IMR-90 (cell line): ENCODE measurements around the gene TMEM163. TPM values are rescaled to one million over a fixed set of nuclear protein-coding genes. Genes with fewer than 3 reads are reported as not detected.

ENCODE experiments used
- ATAC-seq: fragments of 200-7000 bp; cut with Tn5 transposase; 2 replicates; pipeline ENCODE4 v1.9.1; 2020; ENCODE audit warnings: low read depth, mild to moderate bottlenecking, moderate library complexity
- BruUV-seq: library from RNA; stranded (reverse); fragments of 400-500 nt; replicated peaks from 2 replicates; lab custom pipeline; 2021; lab: Mats Ljungman, UMichigan
- CTCF ChIA-PET: fragments of 300-600 bp; formaldehyde crosslinking; extraction: SDS; loops from one replicate; lab custom pipeline; 2021; ENCODE audit warnings: antibody characterized with exemption; lab: Yijun Ruan, JAX
- POLR2A ChIA-PET: fragments of 300-600 bp; sonication (Branson Sonifier 250); formaldehyde crosslinking; loops from one replicate; lab custom pipeline; 2022; ENCODE audit warnings: antibody characterized with exemption; ENCODE audit not compliant: unreplicated experiment; lab: Charles Lee
- DNase-seq: peaks from one replicate; pipeline ENCODE4 v3.0.0; 2013
- H2AFZ ChIP-seq: replicated peaks from 2 replicates; pipeline ENCODE3; 2013; ENCODE audit warnings: low read length, mild to moderate bottlenecking; ENCODE audit not compliant: poor library complexity
- H2AK5ac ChIP-seq: 2 replicates; pipeline ENCODE4 v1.6.1; 2013; ENCODE audit warnings: low read depth, low read length, inconsistent platforms
- H2AK9ac ChIP-seq: replicated peaks from 2 replicates; pipeline ENCODE3; 2013; ENCODE audit warnings: mild to moderate bottlenecking, low read depth, low read length, moderate library complexity; ENCODE audit not compliant: poor library complexity
- H2BK120ac ChIP-seq: 2 replicates; pipeline ENCODE4 v1.6.1; 2013; ENCODE audit warnings: low read depth, low read length, inconsistent platforms
- H2BK15ac ChIP-seq: 3 replicates; pipeline ENCODE4 v1.6.1; 2013; ENCODE audit warnings: low read depth, low read length, inconsistent platforms
- H2BK20ac ChIP-seq: 2 replicates; pipeline ENCODE4 v1.6.1; 2013; ENCODE audit warnings: low read depth, mild to moderate bottlenecking, inconsistent platforms, low read length, moderate library complexity
- H2BK5ac ChIP-seq: 2 replicates; pipeline ENCODE4 v1.6.1; 2013; ENCODE audit warnings: mild to moderate bottlenecking, low read depth, low read length, inconsistent platforms; ENCODE audit not compliant: poor library complexity, severe bottlenecking
- H3K14ac ChIP-seq: replicated peaks from 2 replicates; pipeline ENCODE4 v1.6.1; 2013; ENCODE audit warnings: low read depth, low read length, inconsistent platforms
- H3K18ac ChIP-seq: 2 replicates; pipeline ENCODE4 v1.6.1; 2013; ENCODE audit warnings: low read depth, low read length, control low read depth
- H3K23ac ChIP-seq: 2 replicates; pipeline ENCODE4 v1.6.1; 2013; ENCODE audit warnings: low read depth, low read length, inconsistent platforms
- H3K27ac ChIP-seq: 2 replicates; pipeline ENCODE4 v1.5.1; 2013; ENCODE audit warnings: mild to moderate bottlenecking, control low read depth, low read length; ENCODE audit not compliant: insufficient read depth
- H3K27me3 ChIP-seq: 2 replicates; pipeline ENCODE4 v1.6.1; 2013; ENCODE audit warnings: low read length; ENCODE audit not compliant: control insufficient read depth, insufficient read depth
- H3K36me3 ChIP-seq: 2 replicates; pipeline ENCODE4 v1.6.1; 2013; ENCODE audit warnings: low read length, mixed read lengths; ENCODE audit not compliant: control insufficient read depth, insufficient read depth
- H3K4ac ChIP-seq: 2 replicates; pipeline ENCODE4 v1.6.1; 2013; ENCODE audit warnings: low read depth, low read length, inconsistent platforms
- H3K4me1 ChIP-seq: 2 replicates; pipeline ENCODE4 v1.6.1; 2013; ENCODE audit warnings: low read length, mixed read lengths; ENCODE audit not compliant: control insufficient read depth, insufficient read depth
- H3K4me2 ChIP-seq: 2 replicates; pipeline ENCODE4 v1.6.1; 2013; ENCODE audit warnings: low read depth, mild to moderate bottlenecking, control low read depth, low read length, moderate library complexity
- H3K4me3 ChIP-seq: 2 replicates; pipeline ENCODE4 v1.5.1; 2013; ENCODE audit warnings: low read depth, mild to moderate bottlenecking, control low read depth, low read length, moderate library complexity; ENCODE audit not compliant: insufficient read depth
- H3K56ac ChIP-seq: 2 replicates; pipeline ENCODE4 v1.6.1; 2013; ENCODE audit warnings: low read length, inconsistent platforms; ENCODE audit not compliant: insufficient read depth; ENCODE audit errors: extremely low read depth
- H3K79me1 ChIP-seq, 2 experiments: 2 replicates each; pipeline ENCODE4 v1.6.1; 2013; ENCODE audit warnings: low read length in 2 of 2, inconsistent platforms in 1 of 2, low read depth in 1 of 2
- H3K9ac ChIP-seq: 2 replicates; pipeline ENCODE4 v1.6.1; 2013; ENCODE audit warnings: low read depth, low read length, control low read depth
- H3K9me1 ChIP-seq: 2 replicates; pipeline ENCODE4 v1.6.1; 2013; ENCODE audit warnings: low read length, inconsistent platforms; ENCODE audit not compliant: insufficient read depth
- H3K9me3 ChIP-seq: 2 replicates; pipeline ENCODE4 v1.6.1; 2013; ENCODE audit warnings: low read length; ENCODE audit not compliant: control insufficient read depth, insufficient read depth
- H4K20me1 ChIP-seq: 2 replicates; pipeline ENCODE4 v1.6.1; 2013; ENCODE audit warnings: low read length, inconsistent platforms; ENCODE audit not compliant: insufficient read depth
- H4K5ac ChIP-seq: 2 replicates; pipeline ENCODE4 v1.6.1; 2013; ENCODE audit warnings: mild to moderate bottlenecking, low read depth, low read length, control low read depth
- H4K8ac ChIP-seq, 2 experiments: 2 replicates each; pipeline ENCODE4 v1.6.1; 2013; ENCODE audit warnings: low read depth in 2 of 2, low read length in 2 of 2, control low read depth in 1 of 2, inconsistent platforms in 1 of 2
- H4K91ac ChIP-seq: 2 replicates; pipeline ENCODE4 v1.6.1; 2013; ENCODE audit warnings: low read depth, low read length, inconsistent platforms; ENCODE audit not compliant: insufficient read depth
- CHD1 ChIP-seq: IDR thresholded peaks from 2 replicates; pipeline ENCODE4 v1.6.1; 2012; ENCODE audit warnings: low read depth, low read length, improper control_type of control experiment
- CTCF ChIP-seq: conservative IDR thresholded peaks from 2 replicates; pipeline ENCODE4 v1.5.1; 2012; ENCODE audit warnings: mild to moderate bottlenecking, low read depth, low read length, improper control_type of control experiment
- ELK1 ChIP-seq: fragments of 150-350 bp; IDR thresholded peaks from 2 replicates; pipeline ENCODE4 v1.6.1; 2016; ENCODE audit warnings: low read depth, mild to moderate bottlenecking, low read length, moderate library complexity, borderline replicate concordance
- MAFK ChIP-seq: IDR thresholded peaks from 2 replicates; pipeline ENCODE4 v1.6.1; 2012; ENCODE audit warnings: low read depth, low read length, improper control_type of control experiment
- MXI1 ChIP-seq: IDR thresholded peaks from 2 replicates; pipeline ENCODE4 v1.6.1; 2012; ENCODE audit warnings: low read depth, mild to moderate bottlenecking, low read length, moderate library complexity, borderline replicate concordance
- POLR2A ChIP-seq: IDR thresholded peaks from 2 replicates; pipeline ENCODE4 v1.6.1; 2012; ENCODE audit warnings: mild to moderate bottlenecking, low read depth, low read length
- RAD21 ChIP-seq: IDR thresholded peaks from 2 replicates; pipeline ENCODE4 v1.6.1; 2012; ENCODE audit warnings: low read length, improper control_type of control experiment
- RCOR1 ChIP-seq: IDR thresholded peaks from 2 replicates; pipeline ENCODE4 v1.6.1; 2012; ENCODE audit warnings: mild to moderate bottlenecking, low read length, improper control_type of control experiment; ENCODE audit not compliant: insufficient replicate concordance
- SMC3 ChIP-seq: fragments of 150-350 bp; IDR thresholded peaks from 2 replicates; pipeline ENCODE4 v1.6.1; 2016; ENCODE audit warnings: low read depth, mild to moderate bottlenecking, antibody characterized with exemption, low read length, moderate library complexity
- WGBS, 2 experiments: methylation state at CpG; one replicate each; pipeline versions ENCODE4 v1.1.5 to v1.1.7; 2013; ENCODE audit warnings: missing lambda C conversion rate in 2 of 2; ENCODE audit not compliant: insufficient read length in 1 of 2; ENCODE audit errors: extremely low coverage in 2 of 2; 5-methylcytosine and 5-hydroxymethylcytosine counted together
- dilution Hi-C: fragments of 300-500 bp; cut with HindIII; formaldehyde crosslinking; loops from one replicate; pipeline ENCODE4 v1.14.3; 2018; ENCODE audit warnings: low sequenced_read_pairs; ENCODE audit not compliant: unreplicated experiment
- in situ Hi-C: fragments of 300-500 bp; cut with MboI; formaldehyde crosslinking; loops from 3 replicates; pipeline ENCODE4 v1.14.3; 2019; ENCODE audit warnings: low sequenced_read_pairs, inconsistent platforms, mixed read lengths
- intact Hi-C: fragments of 100-400 bp; cut with micrococcal nuclease; formaldehyde crosslinking; loops from 2 replicates; pipeline ENCODE4 v1.10.0; 2022
- polyA plus RNA-seq, 3 experiments: library from polyadenylated mRNA; depleted of rRNA; stranded (reverse); fragments of >200 nt; gene quantifications; 2 replicates each; pipeline ENCODE4 v1.2.3, GENCODE V29; 2012; ENCODE audit warnings: low replicate concordance in 1 of 3
- total RNA-seq: library from RNA; depleted of rRNA; stranded (reverse); fragments of >200 nt; gene quantifications from 2 replicates; pipeline ENCODE4 v1.2.3, GENCODE V29; 2012

TMEM163 gene
- total and polyA plus RNA-seq, 2 of the 4 experiments (the other 2 are of a cell fraction): not detected

GRCh38 chr2:134498654-134499053 is 220.1 kb downstream of the TMEM163 start:
- Histone ChIP-seq H3K4me3 (no peak overlapping the region), H3K4me1 (no peaks in the 10 kb centered on the region), H2AK9ac (no peak overlapping the region), H3K27ac (no peak overlapping the region), H2BK20ac (no peak overlapping the region), H3K14ac (no peak overlapping the region), H3K27me3 (peaks cover 22% of the 10 kb centered on the region), H2AFZ (no peak overlapping the region), H2BK120ac (no peak overlapping the region), H4K8ac (no peak overlapping the region), H2BK5ac (no peak overlapping the region), H3K9me3 (no peaks in the 10 kb centered on the region), H4K5ac (no peak overlapping the region), H3K36me3 (no peaks in the 10 kb centered on the region), H3K56ac (no peak overlapping the region), H3K9ac (no peak overlapping the region), H3K4ac (no peak overlapping the region), H4K91ac (no peak overlapping the region), H3K79me1 (no peaks in the 10 kb centered on the region), H3K9me1 (no peaks in the 10 kb centered on the region), H4K20me1 (no peaks in the 10 kb centered on the region), H3K23ac (no peak overlapping the region), H3K4me2 (no peak overlapping the region), H2BK15ac (no peak overlapping the region), H3K18ac (no peak overlapping the region), H2AK5ac (no peak overlapping the region)
- in situ Hi-C loops: no loop called here
- BruUV-seq: no TSS peak
- no peak for TF ChIP-seq CTCF
- TF ChIP-seq CHD1: no peak
- TF ChIP-seq RCOR1: no peak
- no peak for TF ChIP-seq RAD21
- TF ChIP-seq SMC3: no peak
- no peak for TF ChIP-seq POLR2A
- no peak for TF ChIP-seq MAFK
- no peak for TF ChIP-seq ELK1
- TF ChIP-seq MXI1: no peak
- ATAC-seq: no peak
- 60% methylated on average over 2 of the region's 7 CpGs; no CpG with 5 or more reads in 1 of the 2 experiments for WGBS, 2 experiments
- intact Hi-C loops: no loop called here
- dilution Hi-C loops: no loop called here
- ChIA-PET POLR2A (no interaction called here), CTCF (no interaction called here)
- no peak for DNase-seq
